ENCODE results near the gene UNC119B.
A peak's percentile ranks its signal among the peaks of the same experiment; 100 is the strongest.

Gene UNC119B

GRCh38 chr12:120710031-120710804, at the start of gene UNC119B:
Gene UNC119B (plus strand): TSS chr12:120710458. CDS start chr12:120710475, 17 bp downstream.
- peak within 1 kb of the TSS; percentile 81 to 82 for H3K4me3 ChIP-seq (replicated peaks in 1 of 2; ENCODE audit: low read depth in 2 of 2, low read length in 2 of 2)
- TF ChIP-seq CTCF (IDR thresholded peaks at IDR 0.05; ENCODE audit: low read depth, low read length): no peak
- DNase-seq (ENCODE audit: low read depth in 2 of 2): peak; percentile 38 to 44

GRCh38 chr12:120661432-120661831, 48.8 kb upstream of the UNC119B start:
- DNase-seq (ENCODE audit: low read depth in 2 of 2): no peak
- H3K4me3 ChIP-seq (replicated peaks in 1 of 2; ENCODE audit: low read depth in 2 of 2, low read length in 2 of 2): no peak overlapping the region
- TF ChIP-seq CTCF (IDR thresholded peaks at IDR 0.05; ENCODE audit: low read depth, low read length): no peak

DNA sequence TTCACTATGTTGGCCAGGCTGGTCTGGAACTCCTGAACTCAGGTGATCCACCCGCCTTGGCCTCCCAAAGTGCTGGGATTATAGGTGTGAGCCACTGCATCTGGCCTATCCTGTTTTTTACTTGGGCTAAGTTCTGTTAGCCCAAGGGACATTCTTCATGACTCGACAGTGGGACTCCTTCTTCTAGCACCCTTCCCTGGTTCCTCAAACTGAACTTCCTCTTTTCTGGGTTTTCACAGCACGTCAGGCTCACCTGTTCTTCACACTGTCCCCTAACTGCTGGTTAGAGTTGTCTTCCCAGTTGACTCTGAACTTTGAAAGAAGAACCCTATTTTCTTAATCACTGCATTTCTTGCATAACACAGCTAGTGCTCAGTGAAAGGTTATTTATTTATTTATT, 47.4 kb upstream of the UNC119B start:
- no peak for DNase-seq (ENCODE audit: low read depth in 2 of 2)
- no peak overlapping the region for H3K4me3 ChIP-seq (replicated peaks in 1 of 2; ENCODE audit: low read depth in 2 of 2, low read length in 2 of 2)
- no peak for TF ChIP-seq CTCF (IDR thresholded peaks at IDR 0.05; ENCODE audit: low read depth, low read length)

DNA sequence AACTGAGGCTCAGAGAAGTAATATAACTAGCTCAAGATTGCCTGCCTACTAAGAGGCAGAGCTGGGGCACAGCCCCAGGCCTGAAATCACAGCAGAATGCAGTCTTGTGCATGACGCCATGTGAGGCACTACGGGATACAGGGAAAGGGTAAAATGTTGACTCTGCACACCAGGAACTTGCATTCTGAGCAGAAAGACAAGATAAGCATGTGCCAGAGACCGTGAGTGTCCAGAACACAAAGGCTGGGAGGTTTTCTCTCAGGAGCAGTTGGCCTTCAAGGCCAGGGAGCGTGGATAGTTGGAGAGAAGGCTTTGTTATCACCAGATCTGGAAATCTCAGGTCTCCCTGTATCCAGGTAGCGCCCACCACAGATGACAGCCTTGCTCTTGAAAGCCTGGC, 46.5 kb upstream of the UNC119B start:
- no peak for TF ChIP-seq CTCF (IDR thresholded peaks at IDR 0.05; ENCODE audit: low read depth, low read length)
- DNase-seq (ENCODE audit: low read depth in 2 of 2): no peak
- no peak overlapping the region for H3K4me3 ChIP-seq (replicated peaks in 1 of 2; ENCODE audit: low read depth in 2 of 2, low read length in 2 of 2)

- no peak for DNase-seq (ENCODE audit: low read depth in 2 of 2)
- H3K4me3 ChIP-seq (replicated peaks in 1 of 2; ENCODE audit: low read depth in 2 of 2, low read length in 2 of 2): no peak overlapping the region
- no peak for TF ChIP-seq CTCF (IDR thresholded peaks at IDR 0.05; ENCODE audit: low read depth, low read length)
Measured at GRCh38 chr12:120666571-120667390, 43.5 kb upstream of the UNC119B start.

DNA sequence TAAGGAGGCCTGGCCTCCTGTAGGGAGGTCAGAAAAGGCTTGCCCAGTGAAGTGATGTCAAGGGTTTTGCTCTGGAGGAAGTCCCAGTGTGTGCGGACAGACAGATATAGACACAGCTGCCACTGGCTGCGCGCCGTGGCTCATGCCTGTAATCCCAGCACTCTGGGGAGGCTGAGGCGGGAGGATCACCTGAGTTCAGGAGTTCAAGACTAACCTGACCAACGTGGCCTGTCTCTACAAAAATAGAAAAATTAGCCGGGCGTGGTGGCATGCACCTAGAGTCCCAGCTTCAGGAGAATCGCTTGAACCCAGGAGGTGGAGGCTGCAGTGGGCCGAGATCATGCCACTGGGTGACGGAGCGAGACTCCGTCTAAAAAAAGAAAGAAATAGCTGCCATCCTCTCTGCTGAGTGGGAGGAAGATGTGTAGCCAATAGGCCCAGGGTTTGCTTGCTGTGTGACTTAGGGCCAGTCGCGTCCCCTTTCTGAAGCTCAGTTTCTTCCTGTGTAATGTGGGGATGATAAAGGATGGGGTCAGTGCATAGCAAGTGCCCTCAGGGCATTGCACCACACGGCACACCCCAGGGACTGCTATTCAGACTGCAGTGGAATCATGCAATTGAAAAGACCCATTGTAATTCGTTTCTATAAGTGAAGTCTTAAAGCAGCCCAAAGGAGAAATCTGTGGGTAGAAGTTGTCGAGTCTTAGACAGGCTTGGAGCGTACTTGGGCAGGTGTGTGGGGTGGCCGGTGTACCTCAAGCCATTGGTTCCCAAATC, 42.0 kb upstream of the UNC119B start:
- no peak overlapping the region for H3K4me3 ChIP-seq (replicated peaks in 1 of 2; ENCODE audit: low read depth in 2 of 2, low read length in 2 of 2)
- no peak for TF ChIP-seq CTCF (IDR thresholded peaks at IDR 0.05; ENCODE audit: low read depth, low read length)
- DNase-seq (ENCODE audit: low read depth in 2 of 2): no peak
